Caco-2 (cell line): ENCODE measurements around the gene OGA. TPM values are rescaled to one million over a fixed set of nuclear protein-coding genes. Genes with fewer than 3 reads are reported as not detected.
A peak's percentile ranks its signal among the peaks of the same experiment; 100 is the strongest.

Source experiments
- BruUV-seq: library from RNA; stranded (reverse); fragments of 400-500 nt; replicated peaks from 2 replicates; lab custom pipeline; 2021; lab: Mats Ljungman, UMichigan
- CTCF ChIA-PET: fragments of 300-600 bp; sonication (Branson Sonifier 250); formaldehyde crosslinking; loops from one replicate; lab custom pipeline; 2022; ENCODE audit warnings: antibody characterized with exemption; lab: Charles Lee
- POLR2A ChIA-PET: fragments of 300-600 bp; sonication (Branson Sonifier 250); formaldehyde crosslinking; loops from one replicate; lab custom pipeline; 2022; ENCODE audit warnings: antibody characterized with exemption; lab: Charles Lee
- DNase-seq, 2 experiments: peaks; one replicate each; pipeline versions ENCODE4 v3.0.0 to v3.0.0-alpha.2; 2020 to 2022
- H3K27me3 ChIP-seq: replicated peaks from 2 replicates; pipeline ENCODE4 v1.6.0; 2011; ENCODE audit warnings: low read length; ENCODE audit not compliant: control insufficient read depth, insufficient read depth
- H3K36me3 ChIP-seq: 2 replicates; pipeline ENCODE4 v1.5.1; 2011; ENCODE audit warnings: low read length; ENCODE audit not compliant: control insufficient read depth, insufficient read depth
- H3K4me1 ChIP-seq: fragments of 250-450 bp; sonication (Bioruptor Pico); 2 replicates; pipeline ENCODE4 v1.5.1; 2020; ENCODE audit warnings: mild to moderate bottlenecking
- H3K4me3 ChIP-seq: 2 replicates; pipeline ENCODE4 v1.5.1; 2011; ENCODE audit warnings: low read depth, mild to moderate bottlenecking, control low read depth, low read length
- H3K9me3 ChIP-seq: fragments of 250-450 bp; sonication (Bioruptor Pico); 2 replicates; pipeline ENCODE4 v1.5.1; 2020; ENCODE audit warnings: mild to moderate bottlenecking, moderate library complexity
- H3K27ac Mint-ChIP-seq: one replicate; pipeline ENCODE4 v1.8.0; 2022; ENCODE audit warnings: mixed read lengths; ENCODE audit not compliant: unreplicated experiment
- H3K27me3 Mint-ChIP-seq: one replicate; pipeline ENCODE4 v1.8.0; 2022; ENCODE audit warnings: mixed read lengths; ENCODE audit not compliant: insufficient read depth, unreplicated experiment
- H3K36me3 Mint-ChIP-seq: one replicate; pipeline ENCODE4 v1.8.0; 2022; ENCODE audit warnings: mild to moderate bottlenecking, mixed read lengths; ENCODE audit not compliant: insufficient read depth, unreplicated experiment
- H3K4me1 Mint-ChIP-seq: one replicate; pipeline ENCODE4 v1.8.0; 2022; ENCODE audit warnings: low read depth, mixed read lengths; ENCODE audit not compliant: unreplicated experiment
- H3K4me3 Mint-ChIP-seq: one replicate; pipeline ENCODE4 v1.8.0; 2022; ENCODE audit warnings: mild to moderate bottlenecking, moderate library complexity, mixed read lengths; ENCODE audit not compliant: unreplicated experiment
- H3K9me3 Mint-ChIP-seq: one replicate; pipeline ENCODE4 v1.8.0; 2022; ENCODE audit warnings: mixed read lengths; ENCODE audit not compliant: unreplicated experiment
- CTCF ChIP-seq, 2 experiments: fragments of 200-600 bp in 1 of 2; IDR thresholded peaks; 1 replicate in 1 of 2; 2 replicates in 1 of 2; pipeline versions ENCODE4 v1.5.1 to v1.8.0; 2011 to 2022; ENCODE audit warnings: antibody characterized with exemption in 1 of 2, control low read depth in 1 of 2, inconsistent platforms in 1 of 2, low read depth in 1 of 2, low read length in 1 of 2, mild to moderate bottlenecking in 1 of 2, moderate library complexity in 1 of 2; ENCODE audit not compliant: insufficient read depth in 1 of 2, severe bottlenecking in 1 of 2, unreplicated experiment in 1 of 2
- intact Hi-C: fragments of 100-400 bp; cut with micrococcal nuclease; formaldehyde crosslinking; loops from one replicate; pipeline ENCODE4 v1.10.0; 2022; ENCODE audit not compliant: unreplicated experiment
- total RNA-seq: library from RNA; stranded (reverse); gene quantifications from 2 replicates; pipeline ENCODE4 v1.2.3, GENCODE V29; 2022

The OGA gene
- total RNA-seq, 1 experiment from 2014 or later: 76.9 TPM

- BruUV-seq: no TSS peak
- Mint-ChIP-seq H3K9me3 (no peaks in the 10 kb centered on the region), H3K4me1 (peaks cover 8% of the 10 kb centered on the region), H3K27ac (no peak overlapping the region), H3K4me3 (no peak overlapping the region), H3K36me3 (peaks cover 39% of the 10 kb centered on the region), H3K27me3 (peaks cover 3% of the 10 kb centered on the region)
- intact Hi-C loops: loop anchor here (2.0 to 5.0 kb wide), 2 partner anchors 193 to 568 kb away; partner anchors contain the start of genes DPCD and POLL
- CTCF ChIA-PET: interaction anchor here (4.9 kb wide), 1 partner anchor 177 kb away, joined by 126 read pairs; no protein-coding TSS in a partner anchor
- Histone ChIP-seq H3K4me1 (peaks cover 10% of the 10 kb centered on the region), H3K36me3 (peaks cover 1% of the 10 kb centered on the region), H3K27me3 (no peaks in the 10 kb centered on the region), H3K9me3 (no peaks in the 10 kb centered on the region), H3K4me3 (no peak overlapping the region)
- TF ChIP-seq CTCF (IDR thresholded peaks at IDR 0.05; ENCODE audit: insufficient read depth in 1 of 2, low read depth in 1 of 2, low read length in 1 of 2, severe bottlenecking in 1 of 2, unreplicated experiment in 1 of 2): no peak
- POLR2A ChIA-PET: no interaction called here
- DNase-seq: peak in 1 of 2 experiments; percentile 31
Observed at GRCh38 chr10:101780187-101780817, 37.9 kb downstream of the OGA start.

DNA sequence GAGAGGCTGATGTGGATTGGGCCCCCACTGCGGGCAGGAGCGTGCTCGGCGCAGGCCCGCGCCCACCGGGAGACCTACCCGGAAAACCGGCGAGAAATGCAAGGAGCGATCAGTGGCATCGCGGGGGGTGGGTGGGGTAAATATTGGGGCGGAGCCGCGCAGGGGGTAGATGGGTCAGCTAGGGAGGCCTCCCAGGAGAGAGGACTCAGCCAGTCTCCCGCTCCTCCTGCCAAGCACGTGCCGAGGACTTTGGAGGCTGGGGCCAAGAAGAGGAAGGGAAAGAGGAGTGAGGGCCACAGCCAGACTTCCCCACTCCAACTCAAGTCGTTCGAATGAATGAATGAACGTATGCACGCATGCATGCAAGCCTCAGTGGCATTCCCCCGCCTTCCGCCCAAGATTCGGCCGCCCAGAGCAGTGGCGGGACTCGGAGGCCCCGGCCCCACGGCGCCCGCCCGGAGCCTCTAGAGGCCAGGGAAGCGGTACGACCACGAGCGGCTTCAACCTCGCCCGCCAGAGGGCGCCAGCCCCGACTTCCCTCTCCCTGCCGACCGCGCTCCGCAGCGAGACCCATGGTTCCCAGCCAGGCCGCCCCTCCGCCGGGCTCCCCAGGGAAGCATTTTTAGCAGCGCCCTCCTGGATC is 38.6 kb downstream of the OGA start:
- no TSS peak for BruUV-seq
- H3K27me3 Mint-ChIP-seq: peaks cover 3% of the 10 kb centered on the region
- POLR2A ChIA-PET: no interaction called here
- peak overlapping the region; percentile 51 for H3K4me3 Mint-ChIP-seq
- CTCF ChIA-PET: interaction anchor here (1.4 to 4.9 kb wide), 2 partner anchors 176 to 177 kb away, joined by 5 to 126 read pairs; no protein-coding TSS in a partner anchor
- intact Hi-C loops: loop anchor here (2.0 to 5.0 kb wide), 3 partner anchors 52 to 567 kb away; partner anchors contain the start of genes DPCD and POLL
- no peaks in the 10 kb centered on the region for H3K9me3 ChIP-seq
- H3K4me1 ChIP-seq: peaks cover 10% of the 10 kb centered on the region
- no peaks in the 10 kb centered on the region for H3K9me3 Mint-ChIP-seq
- peak; percentile 36 to 48 for DNase-seq
- no peak overlapping the region for H3K4me3 ChIP-seq
- H3K27me3 ChIP-seq: no peaks in the 10 kb centered on the region
- H3K36me3 Mint-ChIP-seq: peaks cover 33% of the 10 kb centered on the region
- peaks cover 1% of the 10 kb centered on the region for H3K36me3 ChIP-seq
- peak; percentile 12 to 28 for TF ChIP-seq CTCF (IDR thresholded peaks at IDR 0.05; ENCODE audit: insufficient read depth in 1 of 2, low read depth in 1 of 2, low read length in 1 of 2, severe bottlenecking in 1 of 2, unreplicated experiment in 1 of 2)
- H3K27ac Mint-ChIP-seq: no peak overlapping the region
- peaks cover 8% of the 10 kb centered on the region for H3K4me1 Mint-ChIP-seq

GRCh38 chr10:101778781-101779543 is 39.3 kb downstream of the OGA start:
- POLR2A ChIA-PET: no interaction called here
- DNase-seq: peak in 1 of 2 experiments; percentile 32
- H3K27me3 ChIP-seq: no peaks in the 10 kb centered on the region
- no peaks in the 10 kb centered on the region for H3K9me3 Mint-ChIP-seq
- TF ChIP-seq CTCF (IDR thresholded peaks at IDR 0.05; ENCODE audit: insufficient read depth in 1 of 2, low read depth in 1 of 2, low read length in 1 of 2, severe bottlenecking in 1 of 2, unreplicated experiment in 1 of 2): no peak
- CTCF ChIA-PET: interaction anchor here (1.4 kb wide), 1 partner anchor 176 kb away, joined by 5 read pairs; no protein-coding TSS in a partner anchor
- H3K4me1 ChIP-seq: peaks cover 10% of the 10 kb centered on the region
- H3K36me3 ChIP-seq: peaks cover 1% of the 10 kb centered on the region
- intact Hi-C loops: loop anchor here (5.0 kb wide), 1 partner anchor 52 kb away; no protein-coding TSS in a partner anchor
- H3K4me3 ChIP-seq: no peak overlapping the region
- BruUV-seq: no TSS peak
- peaks cover 2% of the 10 kb centered on the region for H3K4me1 Mint-ChIP-seq
- H3K9me3 ChIP-seq: no peaks in the 10 kb centered on the region
- no peak overlapping the region for H3K27ac Mint-ChIP-seq
- peaks cover 6% of the 10 kb centered on the region for H3K27me3 Mint-ChIP-seq
- peaks cover 27% of the 10 kb centered on the region for H3K36me3 Mint-ChIP-seq
- peak overlapping the region; percentile 51 for H3K4me3 Mint-ChIP-seq
